ENCODE results near the gene METTL1. TPM values are rescaled to one million over a fixed set of nuclear protein-coding genes. Genes with fewer than 3 reads are reported as not detected.
A peak's percentile ranks its signal among the peaks of the same experiment; 100 is the strongest.

The METTL1 gene
- total and polyA plus RNA-seq, 9 of the 15 experiments (the other 6 are each of a cell fraction or from before 2014, with no cell fraction given), result 12.6 to 65.9 (median 39.2) TPM

DNA sequence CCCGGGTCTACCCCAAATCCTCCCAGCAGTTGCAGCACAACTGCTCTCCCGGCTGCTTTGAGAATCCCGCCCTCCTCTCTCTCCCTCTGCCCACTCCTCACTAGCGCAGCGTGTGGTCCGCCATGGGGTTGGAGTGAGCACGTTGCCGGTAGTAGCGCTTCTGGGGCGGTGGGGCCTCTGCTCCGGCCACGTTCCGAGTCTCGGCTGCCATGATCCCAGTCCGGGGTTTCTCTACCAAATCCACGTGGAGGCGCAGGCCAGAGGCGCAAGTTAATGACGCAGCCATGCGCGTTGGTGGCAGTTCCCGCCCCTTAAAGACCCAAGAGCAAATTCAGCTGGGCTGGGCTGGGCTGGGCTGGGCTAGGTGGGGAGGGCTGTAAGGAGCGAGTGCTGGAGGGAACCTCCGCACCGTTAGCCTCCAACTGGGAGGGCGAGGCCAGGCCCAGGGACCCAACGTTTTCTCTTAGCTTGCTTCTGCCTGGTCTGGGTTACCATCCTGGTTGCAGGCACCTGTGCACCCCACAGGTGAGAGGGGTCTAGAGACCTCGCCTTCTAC, at the start of gene METTL1 (continued):
- TF ChIP-seq, protein P1, sequence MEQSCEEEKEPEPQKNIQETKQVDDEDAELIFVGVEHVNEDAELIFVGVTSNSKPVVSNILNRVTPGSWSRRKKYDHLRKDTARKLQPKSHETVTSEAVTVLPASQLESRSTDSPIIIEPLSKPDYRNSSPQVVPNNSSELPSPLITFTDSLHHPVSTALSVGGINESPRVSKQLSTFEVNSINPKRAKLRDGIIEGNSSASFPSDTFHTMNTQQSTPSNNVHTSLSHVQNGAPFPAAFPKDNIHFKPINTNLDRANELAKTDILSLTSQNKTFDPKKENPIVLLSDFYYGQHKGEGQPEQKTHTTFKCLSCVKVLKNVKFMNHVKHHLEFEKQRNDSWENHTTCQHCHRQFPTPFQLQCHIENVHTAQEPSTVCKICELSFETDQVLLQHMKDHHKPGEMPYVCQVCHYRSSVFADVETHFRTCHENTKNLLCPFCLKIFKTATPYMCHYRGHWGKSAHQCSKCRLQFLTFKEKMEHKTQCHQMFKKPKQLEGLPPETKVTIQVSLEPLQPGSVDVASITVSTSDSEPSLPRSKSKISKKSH (CRISPR knock-in tag; IDR thresholded peaks at IDR 0.05), result no peak
- no peak for TF ChIP-seq CCNT2 (IDR thresholded peaks at IDR 0.05; ENCODE audit: borderline replicate concordance, extremely low read depth, insufficient read length, low read depth, low read length)
- TF ChIP-seq, protein P2, sequence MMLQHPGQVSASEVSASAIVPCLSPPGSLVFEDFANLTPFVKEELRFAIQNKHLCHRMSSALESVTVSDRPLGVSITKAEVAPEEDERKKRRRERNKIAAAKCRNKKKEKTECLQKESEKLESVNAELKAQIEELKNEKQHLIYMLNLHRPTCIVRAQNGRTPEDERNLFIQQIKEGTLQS (IDR thresholded peaks at IDR 0.05), result peak; percentile 99; the same call in 1 of the 2 replicates
- TF ChIP-seq, protein P2 (CRISPR knock-in tag; conservative IDR thresholded peaks at IDR 0.05), result peak; percentile 97
- TF ChIP-seq ZNF561 (CRISPR knock-in tag; conservative IDR thresholded peaks at IDR 0.05), result no peak
- TF ChIP-seq ARID1B (IDR thresholded peaks at IDR 0.05), result peak; percentile 59
- TF ChIP-seq RBBP5 (IDR thresholded peaks at IDR 0.05; ENCODE audit: borderline replicate concordance, insufficient read depth, low read length, poor library complexity, severe bottlenecking), result peak; percentile 80
- TF ChIP-seq DNMT1 (IDR thresholded peaks at IDR 0.05), result no peak
- TF ChIP-seq PTTG1 (tag; IDR thresholded peaks at IDR 0.05; ENCODE audit: low read depth), result no peak
- peak; percentile 76 for TF ChIP-seq L3MBTL2 (IDR thresholded peaks at IDR 0.05)
- TF ChIP-seq, protein P3, sequence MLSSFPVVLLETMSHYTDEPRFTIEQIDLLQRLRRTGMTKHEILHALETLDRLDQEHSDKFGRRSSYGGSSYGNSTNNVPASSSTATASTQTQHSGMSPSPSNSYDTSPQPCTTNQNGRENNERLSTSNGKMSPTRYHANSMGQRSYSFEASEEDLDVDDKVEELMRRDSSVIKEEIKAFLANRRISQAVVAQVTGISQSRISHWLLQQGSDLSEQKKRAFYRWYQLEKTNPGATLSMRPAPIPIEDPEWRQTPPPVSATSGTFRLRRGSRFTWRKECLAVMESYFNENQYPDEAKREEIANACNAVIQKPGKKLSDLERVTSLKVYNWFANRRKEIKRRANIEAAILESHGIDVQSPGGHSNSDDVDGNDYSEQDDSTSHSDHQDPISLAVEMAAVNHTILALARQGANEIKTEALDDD (IDR thresholded peaks at IDR 0.05), result no peak
- TF ChIP-seq, protein P4, sequence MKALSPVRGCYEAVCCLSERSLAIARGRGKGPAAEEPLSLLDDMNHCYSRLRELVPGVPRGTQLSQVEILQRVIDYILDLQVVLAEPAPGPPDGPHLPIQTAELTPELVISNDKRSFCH (CRISPR knock-in tag; IDR thresholded peaks at IDR 0.05), result no peak
- TF ChIP-seq, protein P4 (tag; IDR thresholded peaks at IDR 0.05), result no peak
- no peak for TF ChIP-seq ZC3H8 (IDR thresholded peaks at IDR 0.05)
- TF ChIP-seq ETV6 (IDR thresholded peaks at IDR 0.05; ENCODE audit: borderline replicate concordance in 1 of 2, low read depth in 2 of 2, low read length in 1 of 2), result no peak
- TF ChIP-seq ETV6 (CRISPR knock-in tag; IDR thresholded peaks at IDR 0.05; ENCODE audit: borderline replicate concordance), result no peak
- peak; percentile 32; the same call in 1 of the 2 replicates for TF ChIP-seq ZKSCAN1 (IDR thresholded peaks at IDR 0.05; ENCODE audit: low read depth, low read length)
- TF ChIP-seq, protein P5, sequence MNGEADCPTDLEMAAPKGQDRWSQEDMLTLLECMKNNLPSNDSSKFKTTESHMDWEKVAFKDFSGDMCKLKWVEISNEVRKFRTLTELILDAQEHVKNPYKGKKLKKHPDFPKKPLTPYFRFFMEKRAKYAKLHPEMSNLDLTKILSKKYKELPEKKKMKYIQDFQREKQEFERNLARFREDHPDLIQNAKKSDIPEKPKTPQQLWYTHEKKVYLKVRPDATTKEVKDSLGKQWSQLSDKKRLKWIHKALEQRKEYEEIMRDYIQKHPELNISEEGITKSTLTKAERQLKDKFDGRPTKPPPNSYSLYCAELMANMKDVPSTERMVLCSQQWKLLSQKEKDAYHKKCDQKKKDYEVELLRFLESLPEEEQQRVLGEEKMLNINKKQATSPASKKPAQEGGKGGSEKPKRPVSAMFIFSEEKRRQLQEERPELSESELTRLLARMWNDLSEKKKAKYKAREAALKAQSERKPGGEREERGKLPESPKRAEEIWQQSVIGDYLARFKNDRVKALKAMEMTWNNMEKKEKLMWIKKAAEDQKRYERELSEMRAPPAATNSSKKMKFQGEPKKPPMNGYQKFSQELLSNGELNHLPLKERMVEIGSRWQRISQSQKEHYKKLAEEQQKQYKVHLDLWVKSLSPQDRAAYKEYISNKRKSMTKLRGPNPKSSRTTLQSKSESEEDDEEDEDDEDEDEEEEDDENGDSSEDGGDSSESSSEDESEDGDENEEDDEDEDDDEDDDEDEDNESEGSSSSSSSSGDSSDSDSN (IDR thresholded peaks at IDR 0.05; ENCODE audit: borderline replicate concordance in 1 of 2, low read depth in 2 of 2, low read length in 2 of 2), result no peak
- no peak for TF ChIP-seq ZNF57 (CRISPR knock-in tag; IDR thresholded peaks at IDR 0.05)
- TF ChIP-seq OTX1 (CRISPR knock-in tag; IDR thresholded peaks at IDR 0.05), result no peak
- peak; percentile 39; the same call in 1 of the 2 replicates for TF ChIP-seq ZBTB7A (IDR thresholded peaks at IDR 0.05; ENCODE audit: borderline replicate concordance, control insufficient read depth, low read depth, low read length)
- peak; percentile 33; the same call in 1 of the 2 replicates for TF ChIP-seq NCOA1 (IDR thresholded peaks at IDR 0.05; ENCODE audit: low read depth)
- TF ChIP-seq SAFB2 (IDR thresholded peaks at IDR 0.05; ENCODE audit: borderline replicate concordance, low read depth, low read length, severe bottlenecking), result no peak

Data from K562 (cell line).